Umbilical cord (tissue), 1 donor: ENCODE results near the gene HPS3. TPM values are rescaled to one million over a fixed set of nuclear protein-coding genes. Genes with fewer than 3 reads are reported as not detected.

Source experiments
- total RNA-seq: library from RNA; depleted of rRNA; stranded (reverse); fragments of >200 nt; gene quantifications from one replicate; pipeline ENCODE4 v1.2.3, GENCODE V29; 2014; ENCODE audit warnings: low replicate concordance; ENCODE audit not compliant: insufficient read depth

HPS3 gene
- total RNA-seq, 1 donor from 2014 or later: 28.4 TPM

Other genes with a start within 250 kb of the HPS3 start
- 40.2 TPM for gene GYG1, start 138.1 kb upstream of the HPS3 start, total RNA-seq
- gene HLTF, start 43.1 kb upstream of the HPS3 start, total RNA-seq: 52.0 TPM
- 21.7 TPM for gene CP, start 92.2 kb downstream of the HPS3 start, total RNA-seq
- gene TM4SF18, start 204.0 kb downstream of the HPS3 start, total RNA-seq: 3.9 TPM
- gene TM4SF1, start 248.0 kb downstream of the HPS3 start, total RNA-seq: 28.2 TPM